ENCODE measurements around the gene MUC2. TPM values are rescaled to one million over a fixed set of nuclear protein-coding genes. Genes with fewer than 3 reads are reported as not detected.
A peak's percentile ranks its signal among the peaks of the same experiment; 100 is the strongest.

Gene MUC2
- total RNA-seq, 1 experiment from 2014 or later = not detected

GRCh38 chr11:1036931-1037330 is 37.7 kb upstream of the MUC2 start:
- no peak for DNase-seq (ENCODE audit: low read depth)

- DNase-seq (ENCODE audit: low read depth) = no peak
Measured at GRCh38 chr11:1037506-1038055, 37.1 kb upstream of the MUC2 start.

GRCh38 chr11:1038361-1038760 is 36.3 kb upstream of the MUC2 start:
- no peak for DNase-seq (ENCODE audit: low read depth)

GRCh38 chr11:1038921-1039320 is 35.8 kb upstream of the MUC2 start:
- DNase-seq (ENCODE audit: low read depth) = no peak

GRCh38 chr11:1039481-1040427 is 34.9 kb upstream of the MUC2 start:
- peak; percentile 85 for DNase-seq (ENCODE audit: low read depth)

- DNase-seq (ENCODE audit: low read depth) = peak; percentile 86
Measured at GRCh38 chr11:1040428-1041148, 34.1 kb upstream of the MUC2 start.

- no peak for DNase-seq (ENCODE audit: low read depth)
Measured at GRCh38 chr11:1041149-1041467, 33.6 kb upstream of the MUC2 start.

- DNase-seq (ENCODE audit: low read depth) = no peak
Measured at GRCh38 chr11:1041471-1041870, 33.2 kb upstream of the MUC2 start.

GRCh38 chr11:1041936-1042608 is 32.6 kb upstream of the MUC2 start:
- DNase-seq (ENCODE audit: low read depth) = peak; percentile 56

GRCh38 chr11:1042626-1043562 is 31.8 kb upstream of the MUC2 start:
- DNase-seq (ENCODE audit: low read depth) = no peak

GRCh38 chr11:1043563-1044096 is 31.0 kb upstream of the MUC2 start:
- DNase-seq (ENCODE audit: low read depth) = no peak

- DNase-seq (ENCODE audit: low read depth) = no peak
Measured at GRCh38 chr11:1044160-1044559, 30.5 kb upstream of the MUC2 start.

GRCh38 chr11:1047595-1048156 is 27.0 kb upstream of the MUC2 start:
- DNase-seq (ENCODE audit: low read depth) = no peak

GRCh38 chr11:1048375-1049070 is 26.2 kb upstream of the MUC2 start:
- no peak for DNase-seq (ENCODE audit: low read depth)

- no peak for DNase-seq (ENCODE audit: low read depth)
Measured at GRCh38 chr11:1049071-1049405, 25.6 kb upstream of the MUC2 start.

- no peak for DNase-seq (ENCODE audit: low read depth)
Measured at GRCh38 chr11:1049431-1049891, 25.2 kb upstream of the MUC2 start.

- DNase-seq (ENCODE audit: low read depth) = no peak
Measured at GRCh38 chr11:1049911-1050580, 24.6 kb upstream of the MUC2 start.

- peak; percentile 53 for DNase-seq (ENCODE audit: low read depth)
Measured at GRCh38 chr11:1050581-1051355, 23.9 kb upstream of the MUC2 start.

Measured in RPMI7951 (cell line).